Suprapubic skin (tissue), 4 donors: ENCODE results near the gene HERC2. TPM values are rescaled to one million over a fixed set of nuclear protein-coding genes. Genes with fewer than 3 reads are reported as not detected.

ENCODE experiments used
- DNase-seq, 2 donors: peaks; one replicate each; pipeline ENCODE4 v3.0.0-alpha.2; 2019; ENCODE audit warnings: low spot score in 2 of 2
- H3K27ac ChIP-seq: fragments of 200-600 bp; sonication (generic); one replicate; pipeline ENCODE4 v1.5.1; 2019
- H3K27me3 ChIP-seq: fragments of 200-600 bp; sonication (generic); one replicate; pipeline ENCODE4 v1.5.1; 2019
- H3K36me3 ChIP-seq: fragments of 200-600 bp; sonication (generic); one replicate; pipeline ENCODE4 v1.5.1; 2019
- H3K4me1 ChIP-seq: fragments of 200-600 bp; sonication (generic); one replicate; pipeline ENCODE4 v1.5.1; 2019
- H3K4me3 ChIP-seq: fragments of 200-600 bp; sonication (generic); one replicate; pipeline ENCODE4 v1.5.1; 2019; ENCODE audit warnings: mild to moderate bottlenecking
- H3K9me3 ChIP-seq: fragments of 200-600 bp; sonication (generic); one replicate; pipeline ENCODE4 v1.5.1; 2019
- EP300 ChIP-seq: sonication (generic); formaldehyde crosslinking; IDR thresholded peaks from one replicate; pipeline ENCODE4 v1.6.1; 2017; ENCODE audit warnings: antibody characterized with exemption
- POLR2A ChIP-seq, 2 donors: fragments of 450-650 bp; IDR thresholded peaks; one replicate each; pipeline ENCODE4 v1.6.1; 2017; ENCODE audit warnings: antibody characterized with exemption in 2 of 2, mild to moderate bottlenecking in 2 of 2, moderate library complexity in 2 of 2
- POLR2AphosphoS5 ChIP-seq, 3 donors: sonication (generic); formaldehyde crosslinking; IDR thresholded peaks; one replicate each; pipeline ENCODE4 v1.6.1; 2017; ENCODE audit warnings: antibody characterized with exemption in 3 of 3
- WGBS: methylation state at CpG from one replicate; pipeline ENCODE4 v1.1.5; 2018; 5-methylcytosine and 5-hydroxymethylcytosine counted together
- total RNA-seq, 4 donors: library from RNA; depleted of rRNA; stranded (reverse); fragments of >200 nt; gene quantifications; one replicate each; pipeline ENCODE4 v1.1.0, GENCODE V29; 2016
- TF ChIP-seq, protein P1 (sequence below), 2 donors: fragments of 200-600 bp in 1 of 2; fragments of 450-650 bp in 1 of 2; sonication (generic) in 1 of 2; IDR thresholded peaks; one replicate each; pipeline ENCODE4 v1.5.1; 2016 to 2019; ENCODE audit warnings: antibody characterized with exemption in 2 of 2, mild to moderate bottlenecking in 1 of 2, moderate library complexity in 1 of 2

The HERC2 gene
- total RNA-seq, 4 donors from 2014 or later, result 45.2 to 111 (median 73.8) TPM

- 72% methylated on average over 11 of the region's 11 CpGs for WGBS
- H3K36me3 ChIP-seq, result no peaks in the 10 kb centered on the region
- DNase-seq, result no peak
Measured at GRCh38 chr15:28082891-28083684, 238.9 kb downstream of the HERC2 start.

DNA sequence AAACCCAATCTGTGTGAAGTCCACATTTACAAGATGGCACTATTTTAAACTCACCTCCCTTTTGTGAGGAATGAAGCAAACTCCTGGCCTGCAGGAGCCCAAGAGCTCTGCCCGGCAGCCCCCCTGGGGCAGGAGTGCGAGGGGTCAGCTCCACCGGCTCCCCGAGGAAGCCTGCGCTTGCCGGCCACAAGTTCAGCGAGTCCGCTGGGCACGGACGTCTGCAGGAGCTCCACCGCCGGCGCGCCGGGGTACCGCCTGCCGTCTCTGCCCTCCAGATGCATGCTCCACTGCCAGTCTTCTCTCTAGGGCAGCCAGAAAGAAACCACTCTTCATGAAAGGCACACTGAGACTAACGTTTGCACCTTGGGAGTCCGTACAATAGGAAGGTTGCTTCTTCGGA, 240.4 kb downstream of the HERC2 start:
- H3K9me3 ChIP-seq, result no peaks in the 10 kb centered on the region
- WGBS, result 91% methylated on average over 8 of the region's 20 CpGs
- H3K36me3 ChIP-seq, result no peaks in the 10 kb centered on the region
- no peak overlapping the region for H3K27ac ChIP-seq
- H3K27me3 ChIP-seq, result peaks cover 12% of the 10 kb centered on the region
- TF ChIP-seq POLR2A (IDR thresholded peaks at IDR 0.05) (no peak), POLR2AphosphoS5 (IDR thresholded peaks at IDR 0.05) (no peak), EP300 (no peak)
- TF ChIP-seq, protein P1, sequence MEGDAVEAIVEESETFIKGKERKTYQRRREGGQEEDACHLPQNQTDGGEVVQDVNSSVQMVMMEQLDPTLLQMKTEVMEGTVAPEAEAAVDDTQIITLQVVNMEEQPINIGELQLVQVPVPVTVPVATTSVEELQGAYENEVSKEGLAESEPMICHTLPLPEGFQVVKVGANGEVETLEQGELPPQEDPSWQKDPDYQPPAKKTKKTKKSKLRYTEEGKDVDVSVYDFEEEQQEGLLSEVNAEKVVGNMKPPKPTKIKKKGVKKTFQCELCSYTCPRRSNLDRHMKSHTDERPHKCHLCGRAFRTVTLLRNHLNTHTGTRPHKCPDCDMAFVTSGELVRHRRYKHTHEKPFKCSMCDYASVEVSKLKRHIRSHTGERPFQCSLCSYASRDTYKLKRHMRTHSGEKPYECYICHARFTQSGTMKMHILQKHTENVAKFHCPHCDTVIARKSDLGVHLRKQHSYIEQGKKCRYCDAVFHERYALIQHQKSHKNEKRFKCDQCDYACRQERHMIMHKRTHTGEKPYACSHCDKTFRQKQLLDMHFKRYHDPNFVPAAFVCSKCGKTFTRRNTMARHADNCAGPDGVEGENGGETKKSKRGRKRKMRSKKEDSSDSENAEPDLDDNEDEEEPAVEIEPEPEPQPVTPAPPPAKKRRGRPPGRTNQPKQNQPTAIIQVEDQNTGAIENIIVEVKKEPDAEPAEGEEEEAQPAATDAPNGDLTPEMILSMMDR (IDR thresholded peaks at IDR 0.05), result no peak
- no peak overlapping the region for H3K4me3 ChIP-seq
- DNase-seq, result no peak
- H3K4me1 ChIP-seq, result no peaks in the 10 kb centered on the region

More at GRCh38 chr15:28082891-28083684, 238.9 kb downstream of the HERC2 start:
- TF ChIP-seq, protein P1 (IDR thresholded peaks at IDR 0.05), result no peak
- no peak for TF ChIP-seq POLR2AphosphoS5 (IDR thresholded peaks at IDR 0.05)
- TF ChIP-seq EP300, result no peak
- no peak for TF ChIP-seq POLR2A (IDR thresholded peaks at IDR 0.05)
- no peaks in the 10 kb centered on the region for H3K9me3 ChIP-seq
- H3K4me1 ChIP-seq, result no peaks in the 10 kb centered on the region
- no peak overlapping the region for H3K27ac ChIP-seq
- peaks cover 12% of the 10 kb centered on the region for H3K27me3 ChIP-seq
- H3K4me3 ChIP-seq, result no peak overlapping the region

DNA sequence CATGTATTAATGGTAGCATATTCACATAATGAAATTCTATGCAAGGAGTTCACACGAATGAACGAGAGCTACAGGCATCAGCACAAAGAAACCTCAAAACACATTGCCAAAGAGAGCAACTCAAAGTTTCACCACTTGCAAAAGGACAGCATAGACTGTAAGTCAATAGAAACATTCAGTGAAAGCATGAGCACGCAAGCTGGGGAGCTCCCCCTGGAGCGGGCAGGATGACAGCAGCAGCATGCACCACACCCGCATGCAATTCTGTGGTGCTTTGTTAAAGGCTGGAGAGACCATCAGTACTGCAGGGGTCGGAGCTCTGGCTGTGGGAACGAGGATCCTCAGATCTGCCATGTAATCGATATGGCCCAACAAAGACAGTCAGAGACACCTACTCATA, 241.6 kb downstream of the HERC2 start:
- Histone ChIP-seq H3K4me3 (no peak overlapping the region), H3K4me1 (no peaks in the 10 kb centered on the region), H3K27me3 (peaks cover 7% of the 10 kb centered on the region), H3K36me3 (no peaks in the 10 kb centered on the region), H3K9me3 (no peaks in the 10 kb centered on the region), H3K27ac (no peak overlapping the region)
- no peak for TF ChIP-seq POLR2A (IDR thresholded peaks at IDR 0.05)
- TF ChIP-seq, protein P1 (IDR thresholded peaks at IDR 0.05), result no peak
- DNase-seq, result no peak
- 60% methylated on average over 8 of the region's 8 CpGs for WGBS

DNA sequence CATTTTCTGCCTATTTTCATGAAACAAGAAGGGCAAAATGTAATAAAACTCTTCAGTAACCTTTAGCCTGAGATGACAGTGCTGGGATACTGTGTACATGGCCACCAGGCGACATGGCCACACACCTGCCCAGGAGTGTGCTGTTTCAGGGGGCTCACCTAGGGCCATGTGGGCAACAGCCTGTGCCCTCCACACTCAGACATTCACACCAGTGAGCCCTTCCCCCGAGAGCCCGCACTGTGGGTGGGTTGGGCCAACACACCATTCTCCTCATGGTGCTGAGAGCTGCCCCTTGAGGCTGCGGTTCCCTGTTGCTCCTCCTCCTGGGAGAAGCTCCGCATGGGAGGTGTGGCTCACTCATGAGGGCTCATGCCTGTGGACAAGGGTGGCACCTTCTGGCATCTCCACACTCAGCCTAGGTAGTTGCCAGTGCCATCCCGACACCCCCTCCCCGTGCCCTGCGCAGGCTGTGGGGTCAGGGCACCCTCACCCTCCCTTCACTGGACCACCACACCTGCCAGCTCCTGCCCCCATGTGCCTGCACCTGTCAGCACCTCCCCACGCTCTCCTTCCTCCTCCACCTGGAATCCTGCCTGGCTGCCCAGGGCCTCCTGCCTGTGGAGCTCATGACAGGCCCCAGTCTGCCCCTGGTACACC, 242.5 kb downstream of the HERC2 start:
- H3K9me3 ChIP-seq, result no peaks in the 10 kb centered on the region
- WGBS, result 87% methylated on average over 9 of the region's 9 CpGs
- no peak for DNase-seq
- no peak overlapping the region for H3K4me3 ChIP-seq
- no peaks in the 10 kb centered on the region for H3K36me3 ChIP-seq
- no peak overlapping the region for H3K27ac ChIP-seq
- TF ChIP-seq POLR2AphosphoS5 (IDR thresholded peaks at IDR 0.05) (no peak), POLR2A (IDR thresholded peaks at IDR 0.05) (no peak), EP300 (no peak)
- TF ChIP-seq, protein P1 (IDR thresholded peaks at IDR 0.05), result no peak
- no peaks in the 10 kb centered on the region for H3K4me1 ChIP-seq
- H3K27me3 ChIP-seq, result peaks cover 5% of the 10 kb centered on the region

GRCh38 chr15:28078191-28078719, 243.7 kb downstream of the HERC2 start:
- Histone ChIP-seq H3K4me3 (no peak overlapping the region), H3K9me3 (no peaks in the 10 kb centered on the region), H3K4me1 (no peaks in the 10 kb centered on the region), H3K36me3 (no peaks in the 10 kb centered on the region), H3K27me3 (peaks cover 3% of the 10 kb centered on the region), H3K27ac (no peak overlapping the region)
- no peak for TF ChIP-seq EP300
- TF ChIP-seq, protein P1 (IDR thresholded peaks at IDR 0.05), result no peak
- no peak for TF ChIP-seq POLR2A (IDR thresholded peaks at IDR 0.05)
- TF ChIP-seq POLR2AphosphoS5 (IDR thresholded peaks at IDR 0.05), result no peak
- WGBS, result 45% methylated on average over 1 of the region's 1 CpG
- DNase-seq, result no peak
